ENCODE results near the gene NTM. TPM values are rescaled to one million over a fixed set of nuclear protein-coding genes. Genes with fewer than 3 reads are reported as not detected.

Gene NTM
- polyA plus RNA-seq, 1 donor (not counting 4 experiments of a cell fraction or from before 2014, with no cell fraction given) = 47.9 TPM

DNA sequence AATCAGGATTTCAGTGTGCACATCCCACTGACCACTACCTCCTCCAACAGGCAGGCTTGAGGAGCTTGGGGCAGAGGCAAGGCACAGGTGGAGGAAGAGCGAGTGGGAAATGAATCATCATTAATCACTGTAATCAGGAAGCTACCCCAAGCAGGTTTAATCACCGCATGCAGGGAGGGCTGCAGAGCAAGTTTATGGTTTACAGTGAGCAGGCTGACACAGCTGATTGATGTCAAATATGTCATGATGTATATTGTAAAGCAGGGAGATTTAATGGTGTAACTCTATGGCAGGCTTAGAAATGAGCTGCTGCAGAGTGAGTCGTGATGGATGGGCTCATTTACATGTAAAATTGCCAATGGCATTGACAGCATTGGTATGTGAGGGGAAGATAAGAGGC lies 441.0 kb downstream of the NTM start:
- no peaks in the 10 kb centered on the region for H3K9me1 ChIP-seq (ENCODE audit: control insufficient read depth, extremely low read depth, insufficient read depth, low read length)
- peaks cover 3% of the 10 kb centered on the region for H3K4me1 ChIP-seq (ENCODE audit: control insufficient read depth, extremely low read depth, insufficient read depth, low read length)
- H3K4me2 ChIP-seq (ENCODE audit: control insufficient read depth, extremely low read depth, insufficient read depth, low read depth, low read length) = no peak overlapping the region
- H3K9ac ChIP-seq (ENCODE audit: control insufficient read depth, extremely low read depth, insufficient read depth, low read length) = no peak overlapping the region
- dilution Hi-C loops (cut with MboI; ENCODE audit: extremely low pct_ligation_motif_present, low sequenced_read_pairs) = no loop called here
- H4K20me1 ChIP-seq (ENCODE audit: control insufficient read depth, extremely low read depth, insufficient read depth, low read length) = no peaks in the 10 kb centered on the region
- TF ChIP-seq, protein P1, sequence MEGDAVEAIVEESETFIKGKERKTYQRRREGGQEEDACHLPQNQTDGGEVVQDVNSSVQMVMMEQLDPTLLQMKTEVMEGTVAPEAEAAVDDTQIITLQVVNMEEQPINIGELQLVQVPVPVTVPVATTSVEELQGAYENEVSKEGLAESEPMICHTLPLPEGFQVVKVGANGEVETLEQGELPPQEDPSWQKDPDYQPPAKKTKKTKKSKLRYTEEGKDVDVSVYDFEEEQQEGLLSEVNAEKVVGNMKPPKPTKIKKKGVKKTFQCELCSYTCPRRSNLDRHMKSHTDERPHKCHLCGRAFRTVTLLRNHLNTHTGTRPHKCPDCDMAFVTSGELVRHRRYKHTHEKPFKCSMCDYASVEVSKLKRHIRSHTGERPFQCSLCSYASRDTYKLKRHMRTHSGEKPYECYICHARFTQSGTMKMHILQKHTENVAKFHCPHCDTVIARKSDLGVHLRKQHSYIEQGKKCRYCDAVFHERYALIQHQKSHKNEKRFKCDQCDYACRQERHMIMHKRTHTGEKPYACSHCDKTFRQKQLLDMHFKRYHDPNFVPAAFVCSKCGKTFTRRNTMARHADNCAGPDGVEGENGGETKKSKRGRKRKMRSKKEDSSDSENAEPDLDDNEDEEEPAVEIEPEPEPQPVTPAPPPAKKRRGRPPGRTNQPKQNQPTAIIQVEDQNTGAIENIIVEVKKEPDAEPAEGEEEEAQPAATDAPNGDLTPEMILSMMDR (optimal IDR thresholded peaks at IDR 0.05 in 1 of 3, IDR thresholded peaks at IDR 0.05 in 1 of 3, conservative IDR thresholded peaks at IDR 0.05 in 1 of 3; ENCODE audit: extremely low read depth in 1 of 3, insufficient read depth in 2 of 3, low read length in 3 of 3) = no peak
- TF ChIP-seq EZH2 (IDR thresholded peaks at IDR 0.05; ENCODE audit: low read length) = no peak
- H3K79me2 ChIP-seq (ENCODE audit: control insufficient read depth, insufficient read depth, low read length) = no peaks in the 10 kb centered on the region
- no peaks in the 10 kb centered on the region for H3K36me3 ChIP-seq (ENCODE audit: control insufficient read depth in 2 of 2, extremely low read depth in 1 of 2, insufficient read depth in 2 of 2, low read length in 2 of 2)
- FAIRE-seq (peak; percentile 32), DNase-seq (ENCODE audit: low read depth, low spot score) (peak; percentile 4)
- no peak overlapping the region for H3K27ac ChIP-seq (ENCODE audit: control insufficient read depth, insufficient read depth, low read length)
- H3K4me3 ChIP-seq (ENCODE audit: control insufficient read depth in 2 of 3, extremely low read depth in 1 of 3, insufficient read depth in 2 of 3, low read depth in 1 of 3, low read length in 3 of 3) = no peak overlapping the region
- H3K9me3 ChIP-seq (ENCODE audit: control insufficient read depth, low read depth, low read length) = no peaks in the 10 kb centered on the region
- H2AFZ ChIP-seq (ENCODE audit: control insufficient read depth, low read length) = no peak overlapping the region
- peaks cover 13% of the 10 kb centered on the region for H3K27me3 ChIP-seq (ENCODE audit: control insufficient read depth, extremely low read depth, insufficient read depth, low read length)

DNA sequence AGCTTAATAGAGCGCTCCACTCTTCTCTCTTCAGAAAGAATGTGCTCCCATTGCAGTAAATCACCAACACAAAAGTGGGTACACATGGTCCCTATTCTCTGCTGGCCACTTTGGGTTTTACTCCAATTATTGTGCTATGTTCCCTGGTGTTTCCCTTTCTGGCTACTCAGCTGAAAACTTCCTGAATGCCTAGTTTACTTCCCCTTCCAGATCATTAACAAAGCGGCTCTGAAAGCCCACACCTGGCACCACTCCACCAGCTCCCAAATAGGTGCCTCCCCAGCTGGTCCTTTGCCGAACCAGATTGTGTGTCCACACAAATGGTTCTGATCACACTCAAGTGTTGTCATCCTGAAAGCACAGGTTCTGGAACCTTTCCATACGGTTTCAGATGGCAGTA lies 443.7 kb downstream of the NTM start:
- Histone ChIP-seq H3K79me2 (ENCODE audit: control insufficient read depth, insufficient read depth, low read length) (no peaks in the 10 kb centered on the region), H3K9ac (ENCODE audit: control insufficient read depth, extremely low read depth, insufficient read depth, low read length) (no peak overlapping the region), H3K4me3 (ENCODE audit: control insufficient read depth in 2 of 3, extremely low read depth in 1 of 3, insufficient read depth in 2 of 3, low read depth in 1 of 3, low read length in 3 of 3) (no peak overlapping the region), H3K9me1 (ENCODE audit: control insufficient read depth, extremely low read depth, insufficient read depth, low read length) (no peaks in the 10 kb centered on the region), H3K36me3 (ENCODE audit: control insufficient read depth in 2 of 2, extremely low read depth in 1 of 2, insufficient read depth in 2 of 2, low read length in 2 of 2) (no peaks in the 10 kb centered on the region), H3K27me3 (ENCODE audit: control insufficient read depth, extremely low read depth, insufficient read depth, low read length) (peaks cover 5% of the 10 kb centered on the region), H3K4me1 (ENCODE audit: control insufficient read depth, extremely low read depth, insufficient read depth, low read length) (peaks cover 3% of the 10 kb centered on the region), H4K20me1 (ENCODE audit: control insufficient read depth, extremely low read depth, insufficient read depth, low read length) (no peaks in the 10 kb centered on the region), H3K9me3 (ENCODE audit: control insufficient read depth, low read depth, low read length) (no peaks in the 10 kb centered on the region), H3K27ac (ENCODE audit: control insufficient read depth, insufficient read depth, low read length) (no peak overlapping the region), H3K4me2 (ENCODE audit: control insufficient read depth, extremely low read depth, insufficient read depth, low read depth, low read length) (no peak overlapping the region), H2AFZ (ENCODE audit: control insufficient read depth, low read length) (no peak overlapping the region)
- dilution Hi-C loops (cut with MboI; ENCODE audit: extremely low pct_ligation_motif_present, low sequenced_read_pairs) = no loop called here
- FAIRE-seq (no peak), DNase-seq (ENCODE audit: low read depth, low spot score) (no peak)
- no peak for TF ChIP-seq EZH2 (IDR thresholded peaks at IDR 0.05; ENCODE audit: low read length)
- TF ChIP-seq, protein P1 (optimal IDR thresholded peaks at IDR 0.05 in 1 of 3, IDR thresholded peaks at IDR 0.05 in 1 of 3, conservative IDR thresholded peaks at IDR 0.05 in 1 of 3; ENCODE audit: extremely low read depth in 1 of 3, insufficient read depth in 2 of 3, low read length in 3 of 3) = no peak
